ENCODE measurements around the gene IL6ST.

GRCh38 chr5:55905251-55905650 lies 89.5 kb downstream of the IL6ST start:
- TF ChIP-seq CTCF (IDR thresholded peaks at IDR 0.05), result no peak
- no peak for TF ChIP-seq SIN3A (IDR thresholded peaks at IDR 0.05; ENCODE audit: borderline replicate concordance, insufficient read depth, low read depth, low read length)

All from Panc1 (cell line).